ENCODE results near the gene SCN9A. TPM values are rescaled to one million over a fixed set of nuclear protein-coding genes. Genes with fewer than 3 reads are reported as not detected.

Gene SCN9A
- total and polyA plus RNA-seq, 2 of the 4 experiments (the other 2 are of a cell fraction): 40.1 to 135 TPM

- peak; percentile 67 for ATAC-seq (ENCODE audit: low read depth)
- Histone ChIP-seq H3K27ac (ENCODE audit: insufficient read depth, low read length) (peak overlapping the region; percentile 46), H2BK15ac (ENCODE audit: low read depth, low read length) (peak overlapping the region; percentile 68), H4K20me1 (ENCODE audit: insufficient read depth, low read length) (no peaks in the 10 kb centered on the region), H4K8ac (ENCODE audit: low read depth in 2 of 2, low read length in 2 of 2) (peak overlapping the region; percentile 28 to 92), H3K56ac (ENCODE audit: extremely low read depth, insufficient read depth, low read length) (peak overlapping the region; percentile 92), H3K79me1 (ENCODE audit: low read depth in 1 of 2, low read length in 2 of 2) (no peaks in the 10 kb centered on the region), H3K36me3 (ENCODE audit: control insufficient read depth, insufficient read depth, low read length) (no peaks in the 10 kb centered on the region), H2BK20ac (ENCODE audit: low read depth, low read length) (peak overlapping the region; percentile 93), H3K14ac (replicated peaks; ENCODE audit: low read depth, low read length) (peak overlapping the region; percentile 62), H3K4me3 (ENCODE audit: insufficient read depth, low read depth, low read length) (peak overlapping the region; percentile 4; the same call in 1 of the 2 replicates), H3K4me2 (ENCODE audit: low read depth, low read length) (peak overlapping the region; percentile 76), H3K9ac (ENCODE audit: low read depth, low read length) (peak overlapping the region; percentile 7; the same call in 1 of the 2 replicates), H3K4ac (ENCODE audit: low read depth, low read length) (peak overlapping the region; percentile 89), H4K5ac (ENCODE audit: low read depth, low read length) (peak overlapping the region; percentile 26), H3K27me3 (ENCODE audit: control insufficient read depth, insufficient read depth, low read length) (no peaks in the 10 kb centered on the region), H4K91ac (ENCODE audit: insufficient read depth, low read depth, low read length) (peak overlapping the region; percentile 72), H3K9me3 (ENCODE audit: control insufficient read depth, insufficient read depth, low read length) (no peaks in the 10 kb centered on the region), H3K4me1 (ENCODE audit: control insufficient read depth, insufficient read depth, low read length) (peaks cover 4% of the 10 kb centered on the region), H2AFZ (replicated peaks; ENCODE audit: low read length, poor library complexity) (peak overlapping the region; percentile 63), H2AK5ac (ENCODE audit: low read depth, low read length) (peak overlapping the region; percentile 60; the same call in 1 of the 2 replicates), H3K23ac (ENCODE audit: low read depth, low read length) (peak overlapping the region; percentile 71), H2AK9ac (replicated peaks; ENCODE audit: low read depth, low read length, poor library complexity) (no peak overlapping the region), H2BK5ac (ENCODE audit: low read depth, low read length, poor library complexity, severe bottlenecking) (peak overlapping the region; percentile 86), H2BK120ac (ENCODE audit: low read depth, low read length) (peak overlapping the region; percentile 88), H3K18ac (ENCODE audit: low read depth, low read length) (peak overlapping the region; percentile 72; the same call in 1 of the 2 replicates), H3K9me1 (ENCODE audit: insufficient read depth, low read length) (peaks cover 2% of the 10 kb centered on the region; the same call in 1 of the 2 replicates)
- ChIA-PET CTCF (interaction anchor here (1.0 kb wide), 1 partner anchor 8 kb away, joined by 3 read pairs; no protein-coding TSS in a partner anchor), POLR2A (ENCODE audit: unreplicated experiment) (no interaction called here)
- WGBS, 2 experiments (ENCODE audit: extremely low coverage in 2 of 2, insufficient read length in 1 of 2): no CpG with 5 or more reads among the region's 6 CpGs
- intact Hi-C loops (cut with micrococcal nuclease): loop anchor here (5.0 kb wide), 1 partner anchor 34 kb away; the partner anchor contains the start of gene SCN9A
- dilution Hi-C loops (cut with HindIII; ENCODE audit: low sequenced_read_pairs, unreplicated experiment): no loop called here
- no TSS peak for BruUV-seq (replicated peaks)
- in situ Hi-C loops (cut with MboI; ENCODE audit: low sequenced_read_pairs): loop anchor here (25.0 kb wide), 1 partner anchor 449 kb away; the partner anchor contains the start of gene TTC21B
- TF ChIP-seq RCOR1 (IDR thresholded peaks at IDR 0.05; ENCODE audit: insufficient replicate concordance, low read length): no peak
- TF ChIP-seq MAFK (IDR thresholded peaks at IDR 0.05; ENCODE audit: low read depth, low read length): peak; percentile 93
- peak; percentile 75 for DNase-seq
These were observed 35.9 kb upstream of the SCN9A start for GRCh38 chr2:166411473-166412230.
